HG03066 (cell line): Measurements from ENCODE around the gene RGS6.

Source experiments
- ATAC-seq: cut with Tn5 transposase; IDR thresholded peaks from one replicate; pipeline ENCODE4 v1.9.1; 2021; ENCODE audit warnings: low read depth; ENCODE audit not compliant: unreplicated experiment

Gene RGS6

GRCh38 chr14:72141084-72141483, 208.9 kb downstream of the RGS6 start:
- no peak for ATAC-seq

GRCh38 chr14:72142328-72142727, 210.1 kb downstream of the RGS6 start:
- ATAC-seq: no peak

GRCh38 chr14:72146241-72146640, 214.0 kb downstream of the RGS6 start:
- no peak for ATAC-seq

GRCh38 chr14:72154645-72155378, 222.6 kb downstream of the RGS6 start:
- no peak for ATAC-seq

GRCh38 chr14:72155379-72155993, 223.3 kb downstream of the RGS6 start:
- ATAC-seq: no peak

- ATAC-seq: no peak
Measured at GRCh38 chr14:72164420-72165228, 232.4 kb downstream of the RGS6 start.

GRCh38 chr14:72165229-72165698, 233.0 kb downstream of the RGS6 start:
- no peak for ATAC-seq

- ATAC-seq: no peak
Measured at GRCh38 chr14:72169521-72169920, 237.3 kb downstream of the RGS6 start.

GRCh38 chr14:72172049-72172448, 239.8 kb downstream of the RGS6 start:
- ATAC-seq: no peak

GRCh38 chr14:72172597-72172996, 240.4 kb downstream of the RGS6 start:
- no peak for ATAC-seq

- ATAC-seq: no peak
Measured at GRCh38 chr14:72173038-72173720, 240.9 kb downstream of the RGS6 start.

- ATAC-seq: no peak
Measured at GRCh38 chr14:72177251-72177650, 245.0 kb downstream of the RGS6 start.

GRCh38 chr14:72178517-72178916, 246.3 kb downstream of the RGS6 start:
- no peak for ATAC-seq

- no peak for ATAC-seq
Measured at GRCh38 chr14:72182708-72183432, 250.6 kb downstream of the RGS6 start.

- ATAC-seq: no peak
Measured at GRCh38 chr14:72183631-72184030, 251.4 kb downstream of the RGS6 start.

GRCh38 chr14:72186523-72186922, 254.3 kb downstream of the RGS6 start:
- ATAC-seq: no peak

GRCh38 chr14:72196237-72197015, 264.2 kb downstream of the RGS6 start:
- ATAC-seq: no peak

- ATAC-seq: no peak
Measured at GRCh38 chr14:72201645-72202044, 269.4 kb downstream of the RGS6 start.

GRCh38 chr14:72213424-72213823, 281.2 kb downstream of the RGS6 start:
- ATAC-seq: no peak
